Amniotic stem cell (primary cell): Measurements from ENCODE around the gene MSLN.

Experiments used
- DNase-seq: peaks from one replicate; lab custom pipeline; 2025; lab: John Stamatoyannopoulos, UW

Gene MSLN

DNA sequence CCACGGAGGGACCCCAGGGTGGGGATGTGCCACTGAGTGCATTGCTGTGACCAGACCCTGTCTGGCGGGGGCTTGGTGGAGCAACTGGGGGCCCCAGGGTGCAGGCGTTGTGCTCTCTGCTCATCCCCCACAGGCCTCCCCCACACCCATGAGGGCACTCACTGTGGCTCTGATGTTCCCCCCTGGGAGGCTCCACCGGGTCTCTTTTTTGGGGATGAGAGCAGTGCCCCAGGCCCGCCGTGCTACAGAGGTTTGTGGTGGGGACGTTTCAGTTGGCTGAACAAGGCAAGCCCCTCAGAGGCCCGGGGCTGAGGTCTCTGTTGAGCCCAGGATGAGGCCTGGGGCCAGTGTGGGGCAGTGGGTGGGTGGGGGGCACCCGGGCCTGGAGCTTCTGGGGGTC is 36.8 kb upstream of the MSLN start:
- no peak for DNase-seq

DNA sequence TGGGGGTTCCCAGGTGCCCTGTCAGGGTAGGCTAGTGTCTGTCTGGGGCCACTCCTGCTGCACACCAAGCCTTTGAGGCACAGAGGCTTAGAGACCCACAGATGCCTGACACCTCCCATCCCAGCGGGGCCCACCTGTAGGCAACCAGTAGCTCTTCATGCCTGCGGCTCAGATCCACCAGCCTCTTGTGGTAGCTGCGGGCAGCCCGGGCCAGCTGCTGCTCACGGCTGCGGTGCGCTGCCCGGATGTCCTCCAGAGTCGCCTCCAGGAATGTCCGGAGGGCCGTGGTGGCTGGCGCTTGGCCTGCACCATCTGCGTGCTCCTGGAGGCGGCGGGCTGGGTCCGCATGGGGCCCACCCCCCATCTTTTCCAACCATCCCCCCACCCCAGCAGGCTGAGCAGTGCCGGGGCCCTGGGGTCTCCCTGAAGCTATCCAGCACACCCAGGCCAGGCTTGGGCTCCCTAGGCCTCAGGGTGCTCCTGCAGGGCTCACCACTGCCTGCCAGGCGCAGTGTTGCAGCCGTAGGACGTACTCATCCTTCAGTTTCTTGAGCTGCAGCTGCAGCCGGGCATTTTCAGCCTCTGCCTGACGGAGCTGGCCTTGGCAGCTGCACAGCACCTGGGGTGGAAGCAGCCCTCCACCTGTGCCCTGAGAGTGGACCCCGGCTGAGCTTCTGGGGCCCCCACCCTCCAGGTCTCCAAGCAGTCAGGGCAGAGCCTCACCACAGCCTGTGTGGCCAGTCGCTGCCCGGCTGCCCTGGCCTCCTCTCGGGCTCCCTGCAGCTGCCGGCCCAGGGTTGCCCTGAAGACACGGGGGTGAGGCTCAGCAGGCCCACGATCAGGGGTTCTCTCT is 36.1 kb upstream of the MSLN start:
- no peak for DNase-seq

DNA sequence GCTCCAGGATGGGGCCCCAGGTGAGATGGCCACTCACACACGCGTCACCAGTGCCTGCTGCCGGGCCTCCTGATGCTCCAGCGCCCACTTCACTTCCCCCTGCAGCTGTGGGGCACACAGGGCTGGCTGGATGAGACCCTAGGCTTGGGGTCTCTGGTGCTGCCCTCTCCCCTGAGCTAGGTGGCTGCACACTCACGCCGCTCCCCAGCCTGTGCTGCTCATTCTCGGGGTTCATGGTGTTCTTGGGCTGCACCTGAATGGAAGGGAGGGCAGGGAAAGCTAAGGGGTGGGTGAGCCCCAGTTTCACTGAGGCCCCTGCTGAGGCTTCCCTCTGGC is 35.5 kb upstream of the MSLN start:
- DNase-seq: no peak

DNA sequence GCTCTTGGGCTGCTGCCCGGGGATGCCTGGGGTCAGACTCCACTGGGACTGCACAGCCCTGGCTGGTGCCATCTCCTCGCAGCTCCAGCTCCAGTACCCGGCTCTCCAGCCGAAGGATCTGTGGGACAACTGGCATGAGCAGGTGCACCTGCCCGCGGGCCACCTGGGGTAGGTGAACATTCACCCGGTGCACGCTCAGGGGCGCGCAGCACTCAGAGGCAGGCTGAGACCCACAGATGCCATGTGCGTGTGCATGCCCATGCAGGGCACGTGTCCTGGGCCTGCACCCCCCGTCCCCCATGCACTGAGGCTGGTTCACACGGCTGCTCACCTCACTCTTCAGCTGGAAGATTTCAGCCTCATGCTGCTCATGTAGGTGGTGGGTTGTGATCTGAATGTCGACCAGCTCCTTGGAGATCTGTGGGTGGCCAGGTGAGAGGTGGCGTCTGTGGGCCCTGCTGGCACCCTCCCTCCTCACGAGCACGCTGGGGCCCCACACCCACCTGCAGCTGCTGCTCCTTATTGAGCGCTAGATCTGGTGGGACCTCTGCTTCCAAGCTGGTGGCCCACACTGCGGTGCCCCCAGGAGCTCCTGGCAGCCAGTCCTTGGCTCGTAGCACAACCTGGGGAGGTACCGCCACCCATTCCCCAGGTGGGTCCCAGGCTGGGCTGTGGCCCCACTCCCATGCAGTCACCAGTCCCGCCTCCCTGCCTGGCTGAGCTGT is 34.9 kb upstream of the MSLN start:
- no peak for DNase-seq

DNA sequence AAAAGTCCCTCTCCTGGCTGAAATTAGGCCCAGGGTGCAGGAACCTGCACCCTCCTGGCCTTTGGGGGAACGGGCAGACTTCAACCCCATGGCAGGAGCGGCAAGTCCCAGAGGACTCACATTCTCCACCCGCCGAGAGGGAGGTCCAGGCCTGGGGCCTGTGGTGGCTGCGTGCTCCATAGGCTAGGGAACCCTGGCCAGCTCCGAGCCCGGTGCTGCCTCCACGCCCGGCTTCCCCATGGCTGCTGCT is 34.4 kb upstream of the MSLN start:
- DNase-seq: no peak

DNA sequence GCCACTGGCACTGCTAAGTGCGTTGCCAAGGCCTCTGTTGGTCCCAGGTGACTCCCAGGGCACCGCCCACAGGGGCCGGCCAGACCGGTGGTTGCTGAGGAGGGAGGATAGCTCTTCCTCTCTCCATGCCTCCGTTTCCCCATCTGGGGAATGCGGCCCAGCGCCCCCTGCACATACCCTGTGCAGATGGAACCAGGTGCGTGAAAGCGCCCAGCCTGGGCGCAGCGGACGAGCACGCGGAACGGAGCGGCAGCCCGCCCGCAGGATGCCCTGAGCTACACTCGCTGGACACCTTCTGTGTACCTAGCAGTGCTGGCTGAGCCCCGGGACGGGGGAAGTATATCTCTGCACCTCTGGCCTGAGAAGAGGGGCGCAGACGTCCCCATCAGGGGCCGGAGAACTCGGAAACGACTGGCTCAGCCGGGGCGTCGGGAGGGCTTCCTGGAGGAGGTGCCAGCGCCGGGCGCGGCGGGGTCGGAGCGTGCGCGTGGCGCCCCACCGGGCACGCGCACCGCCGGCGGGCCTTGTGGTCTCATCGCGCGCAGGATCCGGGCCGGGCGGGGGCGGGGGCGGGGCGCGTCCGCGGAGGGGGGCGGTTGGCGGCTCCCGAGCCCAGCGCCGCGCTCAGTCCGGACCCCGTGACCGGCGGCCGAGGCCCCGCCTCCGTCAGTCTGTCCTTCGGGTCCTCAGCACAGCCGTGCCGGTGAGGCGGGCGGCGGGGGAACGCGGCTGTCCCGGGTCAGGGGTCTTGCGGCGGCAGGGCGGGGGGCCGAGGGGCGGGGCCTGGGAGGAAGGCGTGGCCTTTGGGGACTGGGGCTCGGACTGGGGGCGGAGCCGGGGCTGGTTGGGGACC is 33.9 kb upstream of the MSLN start, which contains the start of the genes CCDC78 and HAGHL:
Gene CCDC78, minus strand, starts transcription at position 6 of the 853 bp plus-strand sequence. CDS start 76 bp downstream, outside the sequence.
Gene HAGHL, plus strand, starts transcription at position 669 of the 853 bp plus-strand sequence. CDS start 404 bp downstream, outside the sequence.
- DNase-seq: no peak

DNA sequence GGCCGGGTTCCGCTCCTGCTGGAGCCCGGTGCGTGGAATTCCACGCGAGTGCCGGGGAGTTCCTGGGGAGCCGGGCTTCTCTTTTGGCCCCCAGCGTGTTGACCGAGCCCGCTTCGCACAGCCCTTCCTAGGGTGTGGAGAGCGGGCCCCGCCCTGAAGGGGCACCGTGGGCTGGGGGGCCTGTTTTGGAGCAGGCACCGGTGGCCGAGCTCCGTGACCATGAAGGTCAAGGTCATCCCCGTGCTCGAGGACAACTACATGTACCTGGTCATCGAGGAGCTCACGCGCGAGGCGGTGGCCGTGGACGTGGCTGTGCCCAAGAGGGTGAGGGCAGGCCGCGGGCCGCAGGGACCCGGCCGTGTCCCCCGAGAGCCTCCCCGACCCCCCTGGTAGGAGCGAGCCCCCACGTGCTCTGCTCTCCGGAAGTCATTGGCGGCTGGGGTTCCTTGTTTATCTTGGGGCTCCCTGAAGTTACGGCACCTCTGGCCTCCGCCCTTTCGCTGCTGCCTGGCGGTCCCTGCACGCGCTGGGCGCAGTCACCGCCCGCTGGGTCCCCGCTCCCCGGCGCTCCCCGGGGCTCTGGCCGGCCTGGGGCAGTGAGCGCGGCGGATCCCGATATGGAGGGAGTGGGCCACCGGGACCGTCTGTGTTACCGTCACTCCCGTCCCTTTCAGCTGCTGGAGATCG is 33.1 kb upstream of the MSLN start:
- no peak for DNase-seq

DNA sequence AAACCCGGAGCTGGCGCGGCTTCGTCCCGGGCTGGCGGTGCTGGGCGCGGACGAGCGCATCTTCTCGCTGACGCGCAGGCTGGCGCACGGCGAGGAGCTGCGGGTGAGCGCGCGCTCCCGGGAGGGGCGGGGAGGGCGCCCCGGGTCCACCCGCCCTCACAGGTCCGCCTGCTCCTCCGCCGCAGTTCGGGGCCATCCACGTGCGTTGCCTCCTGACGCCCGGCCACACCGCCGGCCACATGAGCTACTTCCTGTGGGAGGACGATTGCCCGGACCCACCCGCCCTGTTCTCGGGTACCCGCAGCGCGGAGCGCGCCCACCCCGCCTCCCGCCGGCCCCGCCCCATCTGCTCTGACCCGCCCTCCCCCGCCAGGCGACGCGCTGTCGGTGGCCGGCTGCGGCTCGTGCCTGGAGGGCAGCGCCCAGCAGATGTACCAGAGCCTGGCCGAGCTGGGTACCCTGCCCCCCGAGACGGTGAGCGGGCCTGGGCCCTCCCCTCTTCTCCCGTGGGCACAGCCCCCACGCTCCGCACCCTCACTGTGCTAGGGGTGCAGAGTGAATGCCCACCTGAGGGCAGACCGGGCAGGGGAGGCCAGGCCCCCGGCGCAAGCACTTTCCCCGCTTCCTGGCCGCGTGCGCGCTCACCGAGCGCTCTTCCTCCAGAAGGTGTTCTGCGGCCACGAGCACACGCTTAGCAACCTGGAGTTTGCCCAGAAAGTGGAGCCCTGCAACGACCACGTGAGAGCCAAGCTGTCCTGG is 32.2 kb upstream of the MSLN start:
- peak; percentile 41 for DNase-seq

DNA sequence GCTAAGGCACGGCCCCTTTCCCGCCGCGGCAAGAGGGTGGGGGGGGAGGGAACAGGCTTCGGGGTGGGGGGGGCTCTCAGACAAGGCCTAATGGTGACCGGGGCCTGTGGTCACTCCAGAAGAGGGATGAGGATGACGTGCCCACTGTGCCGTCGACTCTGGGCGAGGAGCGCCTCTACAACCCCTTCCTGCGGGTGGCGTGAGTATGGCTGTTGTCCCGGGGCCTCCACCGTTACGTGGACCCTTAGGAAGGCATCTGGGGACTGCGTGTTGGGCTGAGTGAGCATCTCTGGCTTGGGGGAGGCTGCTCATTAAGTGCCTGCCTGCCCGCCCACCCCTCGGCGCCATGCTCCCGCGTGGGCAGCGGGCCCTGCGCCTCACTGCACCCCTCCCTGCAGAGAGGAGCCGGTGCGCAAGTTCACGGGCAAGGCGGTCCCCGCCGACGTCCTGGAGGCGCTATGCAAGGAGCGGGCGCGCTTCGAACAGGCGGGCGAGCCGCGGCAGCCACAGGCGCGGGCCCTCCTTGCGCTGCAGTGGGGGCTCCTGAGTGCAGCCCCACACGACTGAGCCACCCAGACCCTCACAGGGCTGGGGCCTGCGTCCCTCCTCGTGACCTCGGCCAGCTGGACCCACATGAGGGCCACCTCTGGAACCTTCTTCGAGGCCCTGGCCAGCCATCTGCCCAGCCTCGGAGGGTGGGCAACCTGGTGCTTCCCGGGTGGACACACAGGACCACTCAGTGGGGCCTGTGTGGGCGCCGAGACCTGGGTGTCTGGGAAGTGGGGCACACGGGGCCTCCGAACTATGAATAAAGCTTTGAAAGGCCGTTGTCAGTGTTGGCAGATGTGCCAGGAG is 31.4 kb upstream of the MSLN start:
- DNase-seq: no peak

DNA sequence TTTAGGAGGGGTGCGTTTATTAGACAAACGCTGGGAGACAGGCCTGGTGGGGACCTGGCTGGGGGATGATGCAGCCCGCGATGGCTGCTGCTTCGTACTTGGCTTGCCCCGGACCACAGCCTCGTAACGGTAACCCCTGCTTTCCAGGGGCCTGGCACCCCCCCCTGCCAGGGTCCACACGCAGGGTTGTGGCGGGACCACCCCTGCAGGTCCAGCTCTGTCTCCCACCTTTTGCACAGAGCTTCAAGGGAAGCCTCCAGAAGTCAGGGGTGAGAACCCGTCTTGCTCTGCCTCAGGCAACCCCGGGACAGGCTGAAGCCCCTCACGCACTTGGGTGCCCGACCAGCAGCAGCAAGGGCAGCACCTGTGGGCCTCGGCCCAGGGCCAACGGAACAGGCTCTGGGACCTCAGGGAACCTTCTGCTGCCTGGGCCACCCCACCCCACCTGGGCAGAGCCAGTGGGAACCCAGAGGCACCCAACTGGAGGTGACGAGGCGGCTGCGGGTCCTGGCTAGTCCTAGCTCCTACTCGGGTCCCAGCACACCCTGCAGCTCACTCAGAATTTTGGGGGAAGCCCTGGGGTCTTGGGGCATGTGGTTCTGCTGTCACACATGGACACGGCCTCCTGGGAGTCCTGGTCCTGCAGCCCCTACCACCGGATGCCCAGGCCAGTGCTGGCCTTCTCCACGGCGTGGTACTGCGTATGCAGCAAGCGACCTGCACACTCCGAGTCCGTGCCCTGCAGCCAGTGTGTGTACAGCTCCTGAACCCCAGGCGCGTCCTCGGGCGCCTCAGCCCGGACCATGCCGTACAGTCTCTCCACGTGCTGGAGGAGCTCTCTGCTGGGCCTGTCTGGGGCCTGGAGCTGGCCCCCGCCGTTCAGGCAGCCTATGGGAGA is 30.5 kb upstream of the MSLN start:
- DNase-seq: no peak

DNA sequence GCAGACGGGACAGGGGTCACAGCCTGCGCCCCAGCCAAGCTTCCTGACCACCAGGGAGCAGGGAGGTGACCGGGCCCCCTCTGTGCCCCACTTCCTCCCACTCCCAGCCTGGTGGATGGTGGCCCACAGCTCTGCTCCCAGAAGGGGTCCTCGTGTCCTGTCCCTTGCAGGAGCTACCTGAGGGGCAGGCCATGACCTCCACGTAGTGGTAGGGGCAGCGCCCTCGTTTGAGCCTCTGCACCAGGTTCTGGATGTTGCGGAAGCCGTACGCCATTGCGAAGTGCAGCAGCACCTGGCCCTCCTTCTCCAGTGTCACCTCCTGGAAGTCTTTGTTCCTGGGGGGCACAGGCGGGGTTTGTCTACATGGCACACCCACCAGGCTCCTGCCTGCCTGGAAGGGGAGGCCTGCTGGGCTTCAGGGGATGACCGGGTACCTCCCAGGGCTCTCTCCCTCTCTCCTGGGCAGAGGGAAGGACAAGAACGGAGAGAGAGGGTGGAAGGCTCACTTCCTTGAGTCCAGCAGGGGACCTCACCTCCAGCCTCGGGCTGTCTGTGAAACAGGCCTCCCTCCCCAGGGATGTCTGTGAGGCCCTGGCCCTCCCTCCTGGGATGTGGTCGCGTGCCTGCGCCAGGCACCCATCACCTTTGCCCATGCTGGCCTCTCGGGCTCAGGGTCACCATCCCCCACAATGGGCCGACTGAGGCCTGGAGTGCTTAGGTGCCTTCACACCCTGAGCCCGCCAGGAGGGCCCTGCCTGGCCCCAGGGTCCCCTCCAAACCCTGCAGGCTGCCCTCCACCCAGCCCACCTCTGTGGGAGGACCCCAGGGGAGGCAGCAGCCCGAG is 29.6 kb upstream of the MSLN start:
- no peak for DNase-seq

DNA sequence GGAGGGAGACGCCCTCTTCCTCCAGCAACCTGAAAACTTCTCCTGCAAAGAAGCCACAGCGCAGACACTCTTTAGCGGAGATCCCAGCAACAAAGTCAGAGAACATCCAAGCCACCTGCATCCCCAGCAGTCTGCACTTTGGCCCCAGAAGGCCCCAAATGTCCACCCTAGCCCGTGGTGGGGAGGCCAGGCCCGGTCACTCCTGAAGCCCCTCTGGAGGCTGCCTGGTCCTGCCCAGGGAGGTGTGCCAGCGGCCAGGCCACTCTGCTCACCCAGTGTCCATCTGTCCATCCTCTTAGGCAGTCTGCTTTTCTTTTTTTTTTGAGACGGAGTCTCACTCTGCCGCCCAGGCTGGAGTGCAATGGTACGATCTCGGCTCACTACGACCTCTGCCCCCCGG is 28.2 kb upstream of the MSLN start:
- DNase-seq: no peak

DNA sequence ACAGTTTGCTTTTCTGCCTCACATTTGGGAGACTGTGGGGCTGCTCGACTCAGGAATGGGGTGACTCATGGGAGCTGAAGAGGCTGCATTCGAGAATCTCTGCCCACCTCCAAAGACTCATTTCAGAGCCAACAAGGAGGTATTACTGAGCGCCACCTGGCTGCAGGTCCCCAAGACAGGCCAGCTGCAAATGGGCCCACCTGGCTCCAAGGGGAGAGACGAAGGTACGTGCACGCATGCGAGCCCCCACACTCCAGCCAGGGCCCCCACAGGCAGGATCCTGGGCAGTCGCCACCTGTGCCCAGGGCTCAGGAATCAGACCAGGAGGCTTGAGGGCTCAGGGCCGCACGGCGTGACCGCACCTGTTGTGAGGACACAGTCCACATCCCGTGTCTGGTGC is 27.6 kb upstream of the MSLN start:
- DNase-seq: no peak

DNA sequence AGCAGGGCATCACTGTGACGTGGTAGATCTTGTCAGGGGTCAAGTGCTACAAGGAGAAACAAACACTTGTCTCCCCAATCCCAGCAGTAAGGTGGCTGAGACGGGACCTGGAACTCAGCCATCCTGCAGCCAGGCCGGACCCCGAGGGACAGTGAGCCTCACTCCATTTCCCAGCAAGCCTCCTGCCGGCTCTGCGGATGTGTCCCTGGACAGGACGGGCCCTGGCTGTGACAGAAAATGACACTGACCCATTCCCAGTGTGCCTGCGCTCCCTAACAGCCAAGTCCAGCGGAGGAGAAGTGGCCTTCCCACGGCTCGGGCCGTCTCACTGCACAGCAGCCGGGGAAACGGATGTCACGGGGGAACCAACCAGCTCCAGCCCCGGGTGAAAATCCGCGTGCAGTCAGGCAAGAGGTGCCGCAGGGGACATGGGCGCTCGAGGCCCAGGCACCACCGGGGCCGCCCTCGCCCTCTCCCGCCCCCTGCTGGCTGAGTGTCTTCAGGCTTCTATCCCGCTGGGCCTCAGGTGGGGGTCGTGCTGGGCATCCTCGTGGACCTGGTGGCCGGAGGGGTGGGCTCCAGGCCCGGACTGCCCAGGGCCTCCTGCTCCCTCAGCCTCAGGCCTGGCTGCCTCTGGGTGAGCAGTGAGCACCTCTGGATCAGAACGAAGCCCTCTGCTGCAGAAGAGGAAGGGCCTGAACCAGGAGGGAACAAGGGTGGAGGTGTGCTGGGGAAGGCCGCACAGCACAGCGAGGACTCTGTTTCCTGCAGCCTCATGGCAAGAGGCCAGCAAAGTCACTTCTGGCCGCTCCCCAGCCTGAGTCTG is 26.9 kb upstream of the MSLN start:
- DNase-seq: no peak

DNA sequence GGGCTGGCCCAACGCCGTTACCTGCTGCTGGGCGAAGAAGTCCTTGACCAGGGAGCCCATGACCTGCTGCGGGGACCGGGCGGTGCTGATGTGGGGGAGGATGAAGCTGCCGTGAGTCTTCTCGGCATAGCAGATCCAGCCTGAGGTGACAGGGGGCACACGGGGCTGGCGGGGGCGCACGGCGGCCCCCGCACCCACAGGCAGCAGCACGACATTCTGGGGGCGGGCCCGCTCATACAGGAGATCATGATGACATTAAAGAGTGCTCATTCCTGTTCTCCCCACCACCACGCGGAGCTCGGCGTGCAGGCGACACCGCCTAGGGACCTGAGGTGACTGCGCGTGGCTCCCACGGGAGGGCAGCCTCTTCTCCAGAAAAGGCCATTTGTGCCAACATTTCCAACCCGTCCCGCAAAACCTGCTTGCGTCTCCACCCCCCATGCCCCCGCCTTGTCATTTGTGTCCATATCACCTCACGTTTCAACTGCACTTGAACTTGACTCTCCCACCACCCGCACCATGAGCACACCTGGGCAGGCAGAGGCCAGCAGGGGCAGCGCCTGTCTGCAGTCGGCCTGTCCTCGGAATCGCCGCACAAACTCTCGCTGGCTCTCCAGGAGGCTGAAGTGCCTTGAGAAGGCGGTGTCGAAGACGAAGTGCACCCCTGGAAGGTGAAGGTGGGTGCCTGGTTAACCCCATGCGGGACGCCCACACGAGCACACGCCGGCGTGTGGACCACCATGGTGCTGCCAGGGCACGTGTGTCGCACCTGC is 26.1 kb upstream of the MSLN start:
- no peak for DNase-seq

DNA sequence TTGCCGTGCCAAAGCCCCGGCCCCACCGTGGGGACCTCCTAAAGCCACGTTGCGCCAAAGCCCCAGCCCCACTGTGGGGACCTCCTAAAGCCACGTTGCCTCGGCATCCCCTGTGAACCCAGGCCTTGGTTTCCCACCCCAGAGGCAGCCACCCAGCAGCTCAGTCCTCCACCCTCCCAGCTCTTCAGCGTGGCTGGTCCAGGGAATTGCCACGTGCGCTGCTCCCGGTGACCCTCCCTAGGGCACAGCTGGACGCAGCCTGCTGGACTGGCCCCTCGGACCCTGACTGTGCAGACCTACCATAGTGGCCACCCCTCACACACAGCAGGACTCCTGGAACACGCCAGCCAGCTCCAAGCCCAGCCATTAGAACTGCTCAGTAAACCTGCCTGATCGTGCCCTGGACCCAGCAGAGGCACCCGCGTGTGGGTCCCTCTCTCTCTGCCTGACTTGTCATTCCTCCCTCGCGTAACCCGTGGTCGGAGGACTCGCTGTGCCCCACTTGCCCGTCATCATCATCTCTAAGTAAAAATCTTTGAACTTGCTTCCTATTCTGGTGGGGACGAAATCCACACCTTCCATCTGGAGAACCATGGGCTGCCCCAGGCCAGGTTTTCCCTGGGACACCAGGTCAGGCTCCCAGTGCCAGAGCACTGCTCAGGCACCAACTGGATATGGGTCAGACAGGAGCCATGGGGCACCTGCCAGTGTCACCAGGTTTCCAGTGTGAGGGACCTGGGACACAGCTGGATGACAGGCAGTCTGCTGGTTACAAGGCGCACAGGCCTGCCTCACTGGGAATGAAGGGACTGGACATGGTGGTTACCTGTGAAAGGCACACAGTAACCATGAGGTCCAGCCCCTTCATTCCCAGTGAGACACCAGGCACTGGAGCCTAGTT is 25.3 kb upstream of the MSLN start:
- DNase-seq: no peak
